Thymus (tissue), 11 donors: ENCODE results near the gene DCLK1. TPM values are rescaled to one million over a fixed set of nuclear protein-coding genes. Genes with fewer than 3 reads are reported as not detected.

Source experiments
- DNase-seq, 9 donors: peaks; one replicate each; pipeline ENCODE4 v3.0.0-alpha.2; 2013; ENCODE audit warnings: low spot score in 9 of 9, low read depth in 6 of 9, missing footprints in 1 of 9
- H3K27ac ChIP-seq, 2 donors: one replicate each; pipeline ENCODE4 v1.5.1; 2013; ENCODE audit warnings: control low read depth in 1 of 2, low read depth in 1 of 2, low read length in 1 of 2, mild to moderate bottlenecking in 1 of 2, moderate library complexity in 1 of 2
- H3K27me3 ChIP-seq, 2 donors: one replicate each; pipeline ENCODE4 v1.5.1; 2013; ENCODE audit warnings: low read length in 1 of 2; ENCODE audit not compliant: control insufficient read depth in 2 of 2, insufficient read depth in 1 of 2
- H3K36me3 ChIP-seq, 2 donors: one replicate each; pipeline ENCODE4 v1.5.1; 2013; ENCODE audit warnings: low read length in 1 of 2, mild to moderate bottlenecking in 1 of 2, moderate library complexity in 1 of 2; ENCODE audit not compliant: control insufficient read depth in 2 of 2, insufficient read depth in 2 of 2
- H3K4me1 ChIP-seq, 2 donors: one replicate each; pipeline ENCODE4 v1.5.1; 2013; ENCODE audit warnings: low read length in 2 of 2; ENCODE audit not compliant: control insufficient read depth in 2 of 2, insufficient read depth in 2 of 2
- H3K4me3 ChIP-seq, 2 donors: one replicate each; pipeline ENCODE4 v1.5.1; 2013; ENCODE audit warnings: low read length in 2 of 2, control low read depth in 1 of 2, mild to moderate bottlenecking in 1 of 2
- H3K9me3 ChIP-seq, 2 donors: one replicate each; pipeline ENCODE4 v1.5.1; 2013; ENCODE audit warnings: low read length in 1 of 2, mild to moderate bottlenecking in 1 of 2; ENCODE audit not compliant: control insufficient read depth in 2 of 2, insufficient read depth in 1 of 2
- WGBS: extraction: QIAGEN DNeasy Blood & Tissue Kit; methylation state at CpG from one replicate; pipeline ENCODE4 v1.1.7; 2013; 5-methylcytosine and 5-hydroxymethylcytosine counted together
- polyA plus RNA-seq: library from polyadenylated mRNA; stranded (reverse); fragments of 200-250 nt; gene quantifications from one replicate; pipeline ENCODE4 v1.2.3, GENCODE V29; 2013
- total RNA-seq: library from RNA; stranded (reverse); fragments of 120-200 nt; gene quantifications from one replicate; pipeline ENCODE4 v1.2.4, GENCODE V29; 2013
- donor health status: healthy.

DCLK1 gene
- total and polyA plus RNA-seq, 2 donors, result 2.5 to 2.9 TPM

- DNase-seq, result no peak
- H3K4me3 ChIP-seq, result no peak overlapping the region
- no peaks in the 10 kb centered on the region for H3K9me3 ChIP-seq
- no peak overlapping the region for H3K27ac ChIP-seq
- WGBS, result 88% methylated on average over 4 of the region's 4 CpGs
- no peaks in the 10 kb centered on the region for H3K27me3 ChIP-seq
- H3K4me1 ChIP-seq, result no peaks in the 10 kb centered on the region
- no peaks in the 10 kb centered on the region for H3K36me3 ChIP-seq
Measured at GRCh38 chr13:36098080-36098479, 33.1 kb downstream of the DCLK1 start.

GRCh38 chr13:36096461-36097416 lies 34.4 kb downstream of the DCLK1 start:
- Histone ChIP-seq H3K4me3 (no peak overlapping the region), H3K9me3 (no peaks in the 10 kb centered on the region), H3K27me3 (no peaks in the 10 kb centered on the region), H3K4me1 (no peaks in the 10 kb centered on the region), H3K27ac (no peak overlapping the region), H3K36me3 (no peaks in the 10 kb centered on the region)
- 92% methylated on average over 5 of the region's 5 CpGs for WGBS
- no peak for DNase-seq

DNA sequence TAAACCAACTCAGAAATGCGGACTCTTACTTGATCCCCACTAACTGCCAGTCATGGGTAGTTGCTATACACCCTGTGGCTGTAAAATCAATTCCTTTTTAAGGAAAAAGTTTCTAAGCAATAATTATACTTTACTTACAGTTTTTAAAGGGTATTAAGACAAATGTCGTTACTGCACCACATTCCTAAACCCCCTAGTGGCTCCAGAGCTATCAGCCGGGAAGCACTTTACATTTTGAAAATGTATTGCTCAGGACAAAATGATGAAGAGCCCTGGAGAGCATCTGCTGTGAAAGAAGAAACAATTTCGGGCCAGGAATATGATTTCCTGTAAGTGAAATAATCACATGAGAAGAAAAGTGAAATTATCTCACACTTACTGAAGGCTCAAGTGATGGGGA lies 36.7 kb downstream of the DCLK1 start:
- H3K27ac ChIP-seq, result no peak overlapping the region
- H3K36me3 ChIP-seq, result no peaks in the 10 kb centered on the region
- no peaks in the 10 kb centered on the region for H3K9me3 ChIP-seq
- H3K4me1 ChIP-seq, result no peaks in the 10 kb centered on the region
- no peaks in the 10 kb centered on the region for H3K27me3 ChIP-seq
- DNase-seq, result no peak
- H3K4me3 ChIP-seq, result no peak overlapping the region
- 82% methylated on average over 4 of the region's 4 CpGs for WGBS

GRCh38 chr13:36090592-36090991 lies 40.6 kb downstream of the DCLK1 start:
- Histone ChIP-seq H3K27me3 (no peaks in the 10 kb centered on the region), H3K4me3 (no peak overlapping the region), H3K27ac (no peak overlapping the region), H3K36me3 (no peaks in the 10 kb centered on the region), H3K4me1 (no peaks in the 10 kb centered on the region), H3K9me3 (no peaks in the 10 kb centered on the region)
- no peak for DNase-seq
- WGBS, result 93% methylated on average over 7 of the region's 7 CpGs

- 95% methylated on average over 7 of the region's 7 CpGs for WGBS
- no peak overlapping the region for H3K4me3 ChIP-seq
- DNase-seq, result no peak
- H3K4me1 ChIP-seq, result no peaks in the 10 kb centered on the region
- H3K36me3 ChIP-seq, result no peaks in the 10 kb centered on the region
- H3K27me3 ChIP-seq, result no peaks in the 10 kb centered on the region
- H3K9me3 ChIP-seq, result no peaks in the 10 kb centered on the region
- no peak overlapping the region for H3K27ac ChIP-seq
Measured at GRCh38 chr13:36089130-36089647, 42.0 kb downstream of the DCLK1 start.

DNA sequence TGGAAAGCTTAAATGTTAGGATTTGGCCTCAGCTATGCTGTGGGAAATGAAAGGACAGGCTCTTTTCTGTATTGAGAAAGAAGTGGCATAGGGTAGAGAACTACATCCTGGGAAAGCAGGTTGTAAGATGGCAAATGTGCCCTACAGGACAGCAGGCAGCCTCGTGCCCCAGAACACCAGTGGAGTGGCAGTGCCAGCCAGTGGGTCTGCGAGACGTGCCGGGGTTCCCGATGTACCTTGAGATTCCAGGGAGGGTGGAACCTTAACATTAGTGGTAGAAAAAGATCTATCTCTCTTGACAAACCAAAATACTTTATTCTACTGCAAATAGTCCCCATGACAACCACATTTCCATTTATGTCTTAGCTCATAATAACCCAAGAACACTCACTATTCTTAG lies 42.7 kb downstream of the DCLK1 start:
- H3K27ac ChIP-seq, result no peak overlapping the region
- no peaks in the 10 kb centered on the region for H3K4me1 ChIP-seq
- no peaks in the 10 kb centered on the region for H3K9me3 ChIP-seq
- 88% methylated on average over 5 of the region's 5 CpGs for WGBS
- no peaks in the 10 kb centered on the region for H3K27me3 ChIP-seq
- H3K4me3 ChIP-seq, result no peak overlapping the region
- H3K36me3 ChIP-seq, result no peaks in the 10 kb centered on the region
- DNase-seq, result no peak

- no peak overlapping the region for H3K4me3 ChIP-seq
- H3K9me3 ChIP-seq, result no peaks in the 10 kb centered on the region
- no peak overlapping the region for H3K27ac ChIP-seq
- no peaks in the 10 kb centered on the region for H3K36me3 ChIP-seq
- no peaks in the 10 kb centered on the region for H3K27me3 ChIP-seq
- H3K4me1 ChIP-seq, result no peaks in the 10 kb centered on the region
- no peak for DNase-seq
- 81% methylated on average over 2 of the region's 2 CpGs for WGBS
Measured at GRCh38 chr13:36088001-36088400, 43.2 kb downstream of the DCLK1 start.

DNA sequence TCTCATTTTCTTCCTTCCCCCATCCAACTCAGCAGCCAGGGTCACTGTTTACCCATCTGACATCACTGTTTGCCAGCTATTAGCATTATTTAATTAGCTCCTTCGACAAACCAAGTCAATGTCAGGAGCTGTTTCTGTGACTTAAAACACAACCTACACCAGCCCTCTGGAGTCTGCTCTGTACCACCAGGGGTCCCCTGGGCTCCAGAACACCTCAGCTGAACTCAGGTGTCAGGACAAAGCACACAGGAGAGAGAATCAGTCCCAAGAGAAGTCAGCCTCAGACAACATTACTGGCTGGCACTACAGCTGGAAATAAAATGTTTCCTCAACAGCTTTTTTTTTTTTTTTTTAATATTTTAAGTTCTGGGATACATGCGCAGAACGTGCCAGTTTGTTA lies 45.1 kb downstream of the DCLK1 start:
- Histone ChIP-seq H3K27ac (no peak overlapping the region), H3K9me3 (no peaks in the 10 kb centered on the region), H3K27me3 (no peaks in the 10 kb centered on the region), H3K4me1 (no peaks in the 10 kb centered on the region), H3K4me3 (no peak overlapping the region), H3K36me3 (no peaks in the 10 kb centered on the region)
- no peak for DNase-seq
- WGBS, result 69% methylated on average over 3 of the region's 3 CpGs

- Histone ChIP-seq H3K36me3 (no peaks in the 10 kb centered on the region), H3K27me3 (no peaks in the 10 kb centered on the region), H3K27ac (no peak overlapping the region), H3K4me3 (no peak overlapping the region), H3K9me3 (no peaks in the 10 kb centered on the region), H3K4me1 (no peaks in the 10 kb centered on the region)
- WGBS, result 88% methylated on average over 6 of the region's 6 CpGs
- no peak for DNase-seq
Measured at GRCh38 chr13:36084131-36084530, 47.1 kb downstream of the DCLK1 start.
